NCI-H2107 treated with DMSO at 0.1 percent for 48 hours (cell line): ENCODE measurements around the gene PPM1B.
"Not testable (repeated sequence)": the region's sequence is repeated elsewhere in the genome, so short reads cannot be mapped to it uniquely, and the experiment has no call there.

Experiments
- DNase-seq: peaks from one replicate; lab custom pipeline; 2025; ENCODE audit not compliant: unreplicated experiment; lab: John Stamatoyannopoulos, UW

The PPM1B gene

GRCh38 chr2:44155666-44156446 is 12.8 kb upstream of the PPM1B start:
- DNase-seq: no peak

GRCh38 chr2:44163777-44164176 is 4.9 kb upstream of the PPM1B start:
- no peak for DNase-seq

DNA sequence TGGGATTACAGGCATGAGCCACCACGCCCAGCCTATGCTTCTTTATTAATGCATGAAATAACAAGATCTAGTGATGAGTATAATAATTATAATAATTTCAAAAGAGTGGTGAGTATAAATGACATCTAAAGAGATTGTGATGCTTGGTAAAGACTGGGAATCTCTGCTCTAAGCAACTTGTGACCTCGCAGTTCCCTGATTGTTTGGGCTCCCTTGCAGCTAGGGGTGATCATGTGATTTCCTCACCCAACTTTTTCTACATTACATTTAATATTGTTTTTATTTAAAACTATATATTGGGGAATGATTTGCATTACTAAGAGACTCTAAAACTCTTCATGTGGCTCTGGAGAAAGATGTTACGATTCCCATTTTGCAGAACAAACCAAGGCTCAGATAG is 4.1 kb upstream of the PPM1B start:
- no peak for DNase-seq

DNA sequence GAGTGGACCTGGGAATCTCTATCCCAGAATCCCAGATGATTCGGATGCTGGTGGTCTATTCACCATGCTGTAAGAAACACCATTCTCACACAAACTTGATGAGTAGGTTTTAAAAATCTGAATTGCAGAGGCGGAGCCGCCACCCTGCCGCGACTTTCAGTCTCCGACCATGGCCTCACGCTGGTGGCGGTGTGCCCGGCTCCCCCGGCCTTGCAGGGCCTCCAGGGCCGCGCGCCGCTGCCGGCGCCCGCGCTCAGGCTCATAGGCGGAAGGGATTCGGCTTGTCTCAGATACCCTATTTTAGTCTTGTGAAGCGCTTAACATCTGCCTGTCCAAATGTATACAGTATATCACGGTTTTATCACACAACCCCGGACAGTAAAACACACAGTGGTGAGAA is 2.6 kb upstream of the PPM1B start:
- no peak for DNase-seq

GRCh38 chr2:44167311-44167907 is 1.3 kb upstream of the PPM1B start:
- no peak for DNase-seq

GRCh38 chr2:44167908-44168680 is 581 bp upstream of the PPM1B start:
- peak; percentile 99 for DNase-seq

DNA sequence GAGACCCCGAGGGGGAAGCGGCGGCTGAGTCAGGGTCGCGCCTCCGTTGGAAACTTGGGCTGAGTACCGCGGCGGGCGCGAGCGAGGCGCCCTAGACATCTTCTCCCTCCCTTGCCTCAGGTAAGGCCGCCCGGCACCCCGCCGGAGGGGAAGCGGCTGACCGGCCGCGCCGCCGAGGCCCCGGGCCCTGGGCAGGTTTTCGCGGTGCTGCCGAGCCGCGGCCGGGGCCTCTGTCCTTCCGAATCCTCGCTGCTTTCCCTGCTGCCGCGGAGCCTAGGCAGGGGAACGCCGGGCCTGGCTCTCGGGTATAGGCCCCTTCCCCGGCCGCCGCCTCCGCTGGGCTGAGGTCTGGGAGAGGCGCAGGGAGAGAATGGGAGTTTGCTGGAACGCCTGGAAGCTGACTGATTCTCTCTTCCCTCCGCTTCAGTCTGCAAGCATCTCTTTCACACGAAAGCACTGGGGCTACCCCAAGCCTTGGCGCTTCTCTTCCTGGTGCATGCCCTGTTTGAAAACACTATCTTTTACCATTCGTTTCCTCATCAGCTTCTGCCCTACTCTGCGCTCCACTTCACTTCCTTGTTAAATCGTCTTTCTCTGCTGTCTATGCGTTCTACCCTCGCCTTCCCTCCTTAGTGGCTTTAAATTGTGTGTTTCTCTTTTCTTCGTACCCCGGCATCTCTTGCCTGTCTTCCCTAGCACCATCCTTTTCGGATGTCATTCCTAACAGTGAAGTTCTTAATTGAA is 652 bp downstream of the PPM1B start:
- peak; percentile 28 for DNase-seq

DNA sequence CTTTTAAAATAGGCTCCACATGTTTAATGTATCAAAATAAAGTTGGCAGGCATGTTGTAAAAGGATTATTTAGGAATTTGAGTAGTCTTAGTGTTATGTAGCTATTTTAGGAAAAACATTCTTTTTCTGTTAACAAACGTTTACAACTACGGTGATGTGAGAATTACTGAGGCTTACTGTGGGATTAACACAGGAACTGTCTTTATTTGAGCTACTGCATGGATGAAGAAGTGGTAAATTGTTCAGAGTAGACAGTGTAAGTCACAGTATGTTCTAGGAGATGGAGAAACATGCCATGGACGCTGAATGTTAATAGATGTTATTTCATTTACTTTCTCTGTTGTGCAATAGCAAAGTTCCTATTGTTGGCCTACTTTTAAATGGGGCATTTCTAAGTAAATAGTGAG is 1.6 kb downstream of the PPM1B start:
- DNase-seq: no peak

GRCh38 chr2:44171018-44171417 is 2.3 kb downstream of the PPM1B start:
- DNase-seq: no peak

GRCh38 chr2:44171442-44171841 is 2.8 kb downstream of the PPM1B start:
- DNase-seq: not testable (repeated sequence)

GRCh38 chr2:44172576-44172975 is 3.9 kb downstream of the PPM1B start:
- DNase-seq: no peak

GRCh38 chr2:44178950-44179349 is 10.3 kb downstream of the PPM1B start:
- no peak for DNase-seq

- DNase-seq: no peak
These were observed 13.0 kb downstream of the PPM1B start for GRCh38 chr2:44181648-44182047.

DNA sequence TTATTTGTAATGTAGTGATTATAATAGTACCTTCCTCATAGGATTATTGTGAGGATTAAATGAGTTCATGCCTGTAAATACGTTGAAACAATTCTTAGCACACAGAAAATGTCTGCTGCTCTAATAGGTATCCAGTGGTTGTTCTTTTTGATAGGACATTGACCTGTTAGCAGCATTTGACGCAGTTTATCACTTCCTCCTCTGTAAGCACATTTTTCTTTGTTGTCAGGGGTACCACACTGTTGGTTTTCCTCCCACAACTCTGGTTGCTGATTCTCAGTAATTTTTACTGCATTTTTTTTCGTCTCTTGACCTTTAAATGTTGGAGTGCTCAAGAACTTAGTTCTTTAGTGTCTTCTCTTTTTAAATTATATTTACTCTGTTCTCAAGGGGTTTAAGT is 15.4 kb downstream of the PPM1B start:
- DNase-seq: no peak

- DNase-seq: no peak
These were observed 18.1 kb downstream of the PPM1B start for GRCh38 chr2:44186810-44187209.

DNA sequence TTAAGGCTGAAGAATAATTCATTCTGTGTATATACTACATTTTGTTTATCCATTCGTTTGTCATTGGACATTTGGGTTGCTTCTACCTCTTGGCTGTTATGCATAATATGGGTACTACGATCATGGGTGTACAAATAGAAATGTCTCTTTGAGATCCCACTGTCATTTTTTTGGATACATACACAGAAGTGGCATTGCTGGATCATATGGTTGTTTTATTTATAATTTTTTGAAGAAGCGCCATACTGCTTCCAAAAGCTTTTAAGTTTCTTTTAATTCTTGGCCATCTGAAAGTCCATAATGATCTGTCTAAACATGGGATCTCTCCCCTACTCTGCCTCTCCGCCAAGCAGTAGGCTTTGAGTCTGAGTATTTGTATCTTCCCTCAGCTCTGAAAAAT is 18.6 kb downstream of the PPM1B start:
- no peak for DNase-seq

DNA sequence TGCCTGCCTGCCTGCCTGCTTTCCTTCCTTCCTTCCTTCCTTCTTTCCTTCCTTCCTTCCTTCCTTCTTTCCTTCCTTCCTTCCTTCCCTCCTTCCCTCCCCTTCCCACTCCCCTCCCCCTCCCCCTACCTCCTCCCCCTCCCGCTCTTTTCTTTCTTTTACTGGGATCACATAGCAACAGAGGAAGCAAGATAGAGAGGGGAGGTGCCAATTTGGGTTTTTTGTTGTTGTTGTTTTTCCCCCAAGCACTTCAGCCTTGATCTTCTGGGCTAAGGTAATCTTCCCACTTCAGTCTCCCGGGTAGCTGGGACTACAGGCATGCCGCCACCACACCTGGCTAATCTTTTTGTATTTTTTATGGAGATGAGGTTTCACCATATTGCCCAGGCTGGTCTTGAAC is 20.0 kb downstream of the PPM1B start:
- no peak for DNase-seq

- DNase-seq: no peak
These were observed 20.4 kb downstream of the PPM1B start for GRCh38 chr2:44189104-44189503.

DNA sequence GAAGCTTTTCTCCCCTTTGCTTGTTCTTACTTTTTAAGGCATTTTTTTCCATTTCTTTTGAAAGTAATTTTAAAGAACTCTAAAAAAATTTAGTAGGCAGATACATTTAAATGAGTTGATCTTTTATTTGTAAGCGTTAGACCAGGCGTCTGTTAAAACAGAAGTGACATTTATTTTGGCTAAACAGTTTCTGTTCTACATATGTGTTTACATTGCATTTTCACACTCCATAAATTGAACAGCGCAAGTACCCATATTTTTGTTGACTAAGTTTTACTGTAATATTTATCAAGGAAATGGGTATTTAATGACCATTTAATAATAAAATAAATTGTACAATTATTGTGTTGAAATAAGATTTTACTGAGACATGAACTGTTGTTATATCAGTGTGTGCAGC is 21.9 kb downstream of the PPM1B start:
- no peak for DNase-seq

DNA sequence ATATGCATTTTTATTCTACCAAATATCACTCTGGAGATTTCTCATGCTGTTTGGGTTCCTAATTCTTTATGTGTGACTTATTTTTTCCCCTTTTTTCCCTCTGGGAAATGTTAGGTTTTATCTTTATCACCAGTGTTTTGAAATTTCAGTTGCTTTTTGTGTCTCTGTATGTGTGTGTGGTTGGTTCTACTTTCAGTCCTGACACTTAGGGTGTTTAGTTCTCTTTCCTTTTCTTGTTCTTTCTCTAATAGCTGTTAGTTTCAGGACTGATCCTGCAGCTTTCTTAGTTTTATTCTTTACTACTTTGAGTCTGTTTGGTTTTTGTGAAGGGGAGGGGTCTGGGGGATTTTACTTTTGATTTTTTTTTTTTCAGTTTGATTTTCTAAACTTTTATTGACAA is 23.1 kb downstream of the PPM1B start:
- DNase-seq: no peak

GRCh38 chr2:44192646-44193045 is 24.0 kb downstream of the PPM1B start:
- DNase-seq: no peak
